Measurements from ENCODE around the gene FYB1. TPM values are rescaled to one million over a fixed set of nuclear protein-coding genes. Genes with fewer than 3 reads are reported as not detected.

Gene FYB1
- total and polyA plus RNA-seq, 2 of the 4 experiments (the other 2 are of a cell fraction), result not detected

DNA sequence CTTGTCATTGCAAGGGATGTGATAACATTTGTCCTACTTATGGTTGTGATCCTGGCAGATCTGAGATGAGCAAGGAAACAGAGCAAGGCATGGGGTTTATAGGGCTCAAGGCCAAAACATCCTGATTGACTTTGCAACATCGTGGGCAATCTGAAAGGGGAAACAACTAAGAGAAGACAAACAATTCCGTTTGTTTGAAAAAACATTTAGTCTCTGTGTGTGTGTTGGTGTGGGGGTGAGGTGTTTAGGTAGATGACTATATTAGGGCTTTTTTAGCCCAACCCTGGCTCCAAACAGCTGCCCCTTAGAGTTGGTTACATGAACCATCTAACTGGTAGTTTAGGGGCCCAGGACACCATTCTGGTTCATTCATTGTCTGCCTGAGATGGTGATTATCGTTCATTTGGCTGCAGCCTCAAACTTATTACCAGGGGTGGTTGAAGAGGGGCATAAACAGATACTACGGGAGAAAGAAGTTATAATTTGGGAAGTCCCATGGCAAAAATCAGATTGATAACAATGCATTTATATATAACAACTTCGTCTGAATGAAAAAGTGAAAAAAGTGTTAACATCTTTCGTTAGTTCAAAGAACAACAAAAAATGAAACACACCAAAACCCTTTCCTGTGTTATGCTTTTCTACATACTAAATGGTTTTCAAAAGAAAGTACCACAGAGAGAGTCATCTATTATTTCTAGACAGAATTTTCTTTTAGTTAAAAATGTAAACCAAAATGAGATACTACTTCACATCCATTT, 5.7 kb downstream of the FYB1 start:
- no peak for ATAC-seq (ENCODE audit: low read depth)
- H3K14ac ChIP-seq (replicated peaks; ENCODE audit: low read depth, low read length), result no peak overlapping the region
- no TSS peak for BruUV-seq (replicated peaks)
- H2AK5ac ChIP-seq (ENCODE audit: low read depth, low read length), result no peak overlapping the region
- no peak overlapping the region for H3K18ac ChIP-seq (ENCODE audit: low read depth, low read length)
- no peak overlapping the region for H3K56ac ChIP-seq (ENCODE audit: extremely low read depth, insufficient read depth, low read length)
- peaks cover 2% of the 10 kb centered on the region for H3K27me3 ChIP-seq (ENCODE audit: control insufficient read depth, insufficient read depth, low read length)
- H2BK5ac ChIP-seq (ENCODE audit: low read depth, low read length, poor library complexity, severe bottlenecking), result no peak overlapping the region
- in situ Hi-C loops (cut with MboI; ENCODE audit: low sequenced_read_pairs), result loop anchor here (25.0 kb wide), 1 partner anchor 349 kb away; no protein-coding TSS in a partner anchor
- no peaks in the 10 kb centered on the region for H3K9me1 ChIP-seq (ENCODE audit: insufficient read depth, low read length)
- H3K9ac ChIP-seq (ENCODE audit: low read depth, low read length), result no peak overlapping the region
- DNase-seq, result no peak
- H3K27ac ChIP-seq (ENCODE audit: insufficient read depth, low read length), result no peak overlapping the region
- H4K5ac ChIP-seq (ENCODE audit: low read depth, low read length), result no peak overlapping the region
- no peak overlapping the region for H3K4me3 ChIP-seq (ENCODE audit: insufficient read depth, low read depth, low read length)
- no peaks in the 10 kb centered on the region for H3K79me1 ChIP-seq (ENCODE audit: low read depth in 1 of 2, low read length in 2 of 2)
- WGBS, 2 experiments (ENCODE audit: extremely low coverage in 2 of 2, insufficient read length in 1 of 2), result no CpG with 5 or more reads among the region's 6 CpGs
- H4K20me1 ChIP-seq (ENCODE audit: insufficient read depth, low read length), result no peaks in the 10 kb centered on the region
- H2AK9ac ChIP-seq (replicated peaks; ENCODE audit: low read depth, low read length, poor library complexity), result no peak overlapping the region
- H2BK120ac ChIP-seq (ENCODE audit: low read depth, low read length), result no peak overlapping the region
- H2BK15ac ChIP-seq (ENCODE audit: low read depth, low read length), result no peak overlapping the region
- CTCF ChIA-PET, result no interaction called here
- H3K4ac ChIP-seq (ENCODE audit: low read depth, low read length), result no peak overlapping the region
- POLR2A ChIA-PET (ENCODE audit: unreplicated experiment), result no interaction called here
- no peak overlapping the region for H2BK20ac ChIP-seq (ENCODE audit: low read depth, low read length)
- dilution Hi-C loops (cut with HindIII; ENCODE audit: low sequenced_read_pairs, unreplicated experiment), result no loop called here
- H3K23ac ChIP-seq (ENCODE audit: low read depth, low read length), result no peak overlapping the region
- no peak overlapping the region for H4K8ac ChIP-seq (ENCODE audit: low read depth in 2 of 2, low read length in 2 of 2)
- no peak overlapping the region for H2AFZ ChIP-seq (replicated peaks; ENCODE audit: low read length, poor library complexity)
- H3K4me1 ChIP-seq (ENCODE audit: control insufficient read depth, insufficient read depth, low read length), result no peaks in the 10 kb centered on the region
- TF ChIP-seq POLR2A (IDR thresholded peaks at IDR 0.05; ENCODE audit: low read depth, low read length) (no peak), RFX5 (IDR thresholded peaks at IDR 0.05; ENCODE audit: low read depth, low read length) (no peak)
- H3K36me3 ChIP-seq (ENCODE audit: control insufficient read depth, insufficient read depth, low read length), result no peaks in the 10 kb centered on the region
- intact Hi-C loops (cut with micrococcal nuclease), result loop anchor here (10.0 kb wide), 2 partner anchors 161 to 219 kb away; no protein-coding TSS in a partner anchor
- H3K4me2 ChIP-seq (ENCODE audit: low read depth, low read length), result no peak overlapping the region
- H4K91ac ChIP-seq (ENCODE audit: insufficient read depth, low read depth, low read length), result no peak overlapping the region
- no peaks in the 10 kb centered on the region for H3K9me3 ChIP-seq (ENCODE audit: control insufficient read depth, insufficient read depth, low read length)
